ENCODE results near the gene IFITM5. TPM values are rescaled to one million over a fixed set of nuclear protein-coding genes. Genes with fewer than 3 reads are reported as not detected.

Gene IFITM5
- total RNA-seq, 1 experiment from 2014 or later: not detected

DNA sequence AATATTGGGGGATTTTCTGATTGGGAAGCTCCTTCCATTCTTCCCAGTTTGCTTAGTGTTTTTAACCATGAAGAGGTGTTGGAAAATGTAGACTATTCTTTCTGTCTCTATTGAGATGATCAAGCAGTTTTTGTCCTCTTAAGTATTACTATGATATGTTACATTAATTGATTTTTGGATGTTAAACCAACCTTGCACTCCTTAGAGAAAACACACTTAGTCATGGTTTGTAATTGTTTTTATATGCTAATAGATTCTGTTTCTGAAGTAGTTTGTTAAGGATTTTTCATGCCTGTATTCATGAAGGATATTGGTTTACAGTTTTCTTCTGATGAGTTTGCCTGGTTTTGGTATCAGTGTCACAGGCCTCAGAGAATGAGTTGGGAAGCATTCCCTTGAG lies 23.1 kb downstream of the IFITM5 start:
- CTCF ChIA-PET: interaction anchor here (1.0 kb wide), 1 partner anchor 172 kb away, joined by 3 read pairs; no protein-coding TSS in a partner anchor

DNA sequence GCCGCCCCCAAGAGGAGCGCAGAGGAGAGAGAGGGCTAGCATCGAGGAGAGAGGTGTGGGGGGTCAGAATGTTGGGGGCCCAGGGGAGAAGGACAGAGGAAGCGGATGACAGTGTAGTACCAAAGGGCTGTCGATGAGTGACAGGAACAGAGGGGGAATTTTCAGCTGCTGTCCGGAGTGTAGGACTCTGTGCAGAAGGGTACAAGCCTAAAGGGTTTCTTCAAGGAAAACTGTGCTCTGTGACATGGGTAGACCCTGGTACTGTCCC lies 26.5 kb downstream of the IFITM5 start:
- ChIA-PET CTCF (no interaction called here), POLR2A (no interaction called here)
- no peak for ATAC-seq

More for the DNA sequence above, 23.1 kb downstream of the IFITM5 start:
- POLR2A ChIA-PET: interaction anchor here (0.6 kb wide), 1 partner anchor 959 kb away, joined by 3 read pairs; no protein-coding TSS in a partner anchor
- no TSS peak for BruUV-seq (replicated peaks)
- peaks cover 8% of the 10 kb centered on the region; the same call in 1 of the 2 replicates for H3K4me1 ChIP-seq (ENCODE audit: control insufficient read depth, insufficient read depth, low read length)
- H3K27me3 ChIP-seq (ENCODE audit: control insufficient read depth, insufficient read depth, low read length): peaks cover 3% of the 10 kb centered on the region
- DNase-seq (ENCODE audit: low read depth, low spot score) (no peak), ATAC-seq (no peak)
- intact Hi-C loops (cut with micrococcal nuclease; ENCODE audit: unreplicated experiment): no loop called here
- in situ Hi-C loops (cut with HindIII; ENCODE audit: low pct_unique_long_range_greater_than_20kb, low sequenced_read_pairs): no loop called here
- H3K9me3 ChIP-seq (ENCODE audit: control insufficient read depth, insufficient read depth, low read depth, low read length): 0 out of 2 replicates have a peak, but pooled peaks cover 3% of the 10 kb centered on the region
- H3K4me3 ChIP-seq (ENCODE audit: low read depth in 2 of 2, low read length in 2 of 2): no peak overlapping the region
- TF ChIP-seq SIN3A (IDR thresholded peaks at IDR 0.05; ENCODE audit: borderline replicate concordance, insufficient read depth, low read depth, low read length): no peak
- TF ChIP-seq CTCF (IDR thresholded peaks at IDR 0.05): no peak
- TF ChIP-seq TCF7L2 (IDR thresholded peaks at IDR 0.05; ENCODE audit: low read depth, low read length): no peak
- TF ChIP-seq, protein P1, sequence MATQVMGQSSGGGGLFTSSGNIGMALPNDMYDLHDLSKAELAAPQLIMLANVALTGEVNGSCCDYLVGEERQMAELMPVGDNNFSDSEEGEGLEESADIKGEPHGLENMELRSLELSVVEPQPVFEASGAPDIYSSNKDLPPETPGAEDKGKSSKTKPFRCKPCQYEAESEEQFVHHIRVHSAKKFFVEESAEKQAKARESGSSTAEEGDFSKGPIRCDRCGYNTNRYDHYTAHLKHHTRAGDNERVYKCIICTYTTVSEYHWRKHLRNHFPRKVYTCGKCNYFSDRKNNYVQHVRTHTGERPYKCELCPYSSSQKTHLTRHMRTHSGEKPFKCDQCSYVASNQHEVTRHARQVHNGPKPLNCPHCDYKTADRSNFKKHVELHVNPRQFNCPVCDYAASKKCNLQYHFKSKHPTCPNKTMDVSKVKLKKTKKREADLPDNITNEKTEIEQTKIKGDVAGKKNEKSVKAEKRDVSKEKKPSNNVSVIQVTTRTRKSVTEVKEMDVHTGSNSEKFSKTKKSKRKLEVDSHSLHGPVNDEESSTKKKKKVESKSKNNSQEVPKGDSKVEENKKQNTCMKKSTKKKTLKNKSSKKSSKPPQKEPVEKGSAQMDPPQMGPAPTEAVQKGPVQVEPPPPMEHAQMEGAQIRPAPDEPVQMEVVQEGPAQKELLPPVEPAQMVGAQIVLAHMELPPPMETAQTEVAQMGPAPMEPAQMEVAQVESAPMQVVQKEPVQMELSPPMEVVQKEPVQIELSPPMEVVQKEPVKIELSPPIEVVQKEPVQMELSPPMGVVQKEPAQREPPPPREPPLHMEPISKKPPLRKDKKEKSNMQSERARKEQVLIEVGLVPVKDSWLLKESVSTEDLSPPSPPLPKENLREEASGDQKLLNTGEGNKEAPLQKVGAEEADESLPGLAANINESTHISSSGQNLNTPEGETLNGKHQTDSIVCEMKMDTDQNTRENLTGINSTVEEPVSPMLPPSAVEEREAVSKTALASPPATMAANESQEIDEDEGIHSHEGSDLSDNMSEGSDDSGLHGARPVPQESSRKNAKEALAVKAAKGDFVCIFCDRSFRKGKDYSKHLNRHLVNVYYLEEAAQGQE (IDR thresholded peaks at IDR 0.05; ENCODE audit: insufficient read depth in 1 of 2, low read depth in 2 of 2, low read length in 1 of 2): no peak; a peak in 1 of 4 replicates
- TF ChIP-seq POLR2AphosphoS5 (IDR thresholded peaks at IDR 0.05; ENCODE audit: low read depth, low read length): no peak
- no peaks in the 10 kb centered on the region for H3K36me3 ChIP-seq (ENCODE audit: control insufficient read depth, insufficient read depth, low read length)
- no peak overlapping the region for H3K27ac ChIP-seq (ENCODE audit: low read length)

More for the DNA sequence above, 26.5 kb downstream of the IFITM5 start:
- in situ Hi-C loops (cut with HindIII; ENCODE audit: low pct_unique_long_range_greater_than_20kb, low sequenced_read_pairs): no loop called here
- intact Hi-C loops (cut with micrococcal nuclease; ENCODE audit: unreplicated experiment): no loop called here
- H3K27ac ChIP-seq (ENCODE audit: low read length): no peak overlapping the region
- no peaks in the 10 kb centered on the region; the same call in 1 of the 2 replicates for H3K27me3 ChIP-seq (ENCODE audit: control insufficient read depth, insufficient read depth, low read length)
- BruUV-seq (replicated peaks): no TSS peak
- TF ChIP-seq TCF7L2 (IDR thresholded peaks at IDR 0.05; ENCODE audit: low read depth, low read length) (no peak), CTCF (IDR thresholded peaks at IDR 0.05) (no peak), SIN3A (IDR thresholded peaks at IDR 0.05; ENCODE audit: borderline replicate concordance, insufficient read depth, low read depth, low read length) (no peak), POLR2AphosphoS5 (IDR thresholded peaks at IDR 0.05; ENCODE audit: low read depth, low read length) (no peak)
- TF ChIP-seq, protein P1 (IDR thresholded peaks at IDR 0.05; ENCODE audit: insufficient read depth in 1 of 2, low read depth in 2 of 2, low read length in 1 of 2): no peak
- H3K36me3 ChIP-seq (ENCODE audit: control insufficient read depth, insufficient read depth, low read length): no peaks in the 10 kb centered on the region
- 0 out of 2 replicates have a peak, but pooled peaks cover 3% of the 10 kb centered on the region for H3K9me3 ChIP-seq (ENCODE audit: control insufficient read depth, insufficient read depth, low read depth, low read length)
- H3K4me3 ChIP-seq (ENCODE audit: low read depth in 2 of 2, low read length in 2 of 2): no peak overlapping the region
- peaks cover 11% of the 10 kb centered on the region for H3K4me1 ChIP-seq (ENCODE audit: control insufficient read depth, insufficient read depth, low read length)
- no peak for DNase-seq (ENCODE audit: low read depth, low spot score)
